Measurements from ENCODE around the gene FOLR2.

DNA sequence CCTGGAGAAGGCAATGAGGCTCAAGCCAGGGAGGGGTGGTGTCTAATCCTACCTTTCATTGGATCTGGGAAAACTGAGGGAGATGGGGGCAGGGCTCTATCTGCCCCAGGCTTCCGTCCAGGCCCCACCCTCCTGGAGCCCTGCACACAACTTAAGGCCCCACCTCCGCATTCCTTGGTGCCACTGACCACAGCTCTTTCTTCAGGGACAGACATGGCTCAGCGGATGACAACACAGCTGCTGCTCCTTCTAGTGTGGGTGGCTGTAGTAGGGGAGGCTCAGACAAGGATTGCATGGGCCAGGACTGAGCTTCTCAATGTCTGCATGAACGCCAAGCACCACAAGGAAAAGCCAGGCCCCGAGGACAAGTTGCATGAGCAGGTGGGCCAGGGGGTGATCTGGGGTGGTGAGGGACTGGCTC lies 24.6 kb upstream of the FOLR2 start, which contains the start of gene FOLR1:
- TF ChIP-seq, protein P1, sequence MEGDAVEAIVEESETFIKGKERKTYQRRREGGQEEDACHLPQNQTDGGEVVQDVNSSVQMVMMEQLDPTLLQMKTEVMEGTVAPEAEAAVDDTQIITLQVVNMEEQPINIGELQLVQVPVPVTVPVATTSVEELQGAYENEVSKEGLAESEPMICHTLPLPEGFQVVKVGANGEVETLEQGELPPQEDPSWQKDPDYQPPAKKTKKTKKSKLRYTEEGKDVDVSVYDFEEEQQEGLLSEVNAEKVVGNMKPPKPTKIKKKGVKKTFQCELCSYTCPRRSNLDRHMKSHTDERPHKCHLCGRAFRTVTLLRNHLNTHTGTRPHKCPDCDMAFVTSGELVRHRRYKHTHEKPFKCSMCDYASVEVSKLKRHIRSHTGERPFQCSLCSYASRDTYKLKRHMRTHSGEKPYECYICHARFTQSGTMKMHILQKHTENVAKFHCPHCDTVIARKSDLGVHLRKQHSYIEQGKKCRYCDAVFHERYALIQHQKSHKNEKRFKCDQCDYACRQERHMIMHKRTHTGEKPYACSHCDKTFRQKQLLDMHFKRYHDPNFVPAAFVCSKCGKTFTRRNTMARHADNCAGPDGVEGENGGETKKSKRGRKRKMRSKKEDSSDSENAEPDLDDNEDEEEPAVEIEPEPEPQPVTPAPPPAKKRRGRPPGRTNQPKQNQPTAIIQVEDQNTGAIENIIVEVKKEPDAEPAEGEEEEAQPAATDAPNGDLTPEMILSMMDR (IDR thresholded peaks at IDR 0.05): no peak
- no peak for TF ChIP-seq POLR2A (IDR thresholded peaks at IDR 0.05)

Measured in lower leg skin (tissue), 3 donors.